SH-SY5Y (cell line): ENCODE results near the gene ACVR1B.

Source experiments
- GATA2 ChIP-seq: IDR thresholded peaks from 2 replicates; pipeline ENCODE4 v1.6.1; 2011; ENCODE audit warnings: mild to moderate bottlenecking, low read depth, low read length
- GATA3 ChIP-seq: IDR thresholded peaks from 2 replicates; pipeline ENCODE4 v1.6.1; 2011; ENCODE audit warnings: low read depth, mild to moderate bottlenecking, low read length, moderate library complexity

Gene ACVR1B

GRCh38 chr12:51960890-51961289, 9.4 kb downstream of the ACVR1B start:
- TF ChIP-seq GATA2: no peak
- no peak for TF ChIP-seq GATA3

GRCh38 chr12:51961834-51962233, 10.3 kb downstream of the ACVR1B start:
- TF ChIP-seq GATA2 (no peak), GATA3 (no peak)

- TF ChIP-seq GATA3 (no peak), GATA2 (no peak)
Measured at GRCh38 chr12:51962737-51963136, 11.2 kb downstream of the ACVR1B start.

GRCh38 chr12:51963477-51963876, 12.0 kb downstream of the ACVR1B start:
- TF ChIP-seq GATA2: no peak
- no peak for TF ChIP-seq GATA3

- TF ChIP-seq GATA2 (no peak), GATA3 (no peak)
Measured at GRCh38 chr12:51969643-51970042, 18.1 kb downstream of the ACVR1B start.

- TF ChIP-seq GATA2 (no peak), GATA3 (no peak)
Measured at GRCh38 chr12:51970904-51971646, 19.6 kb downstream of the ACVR1B start.

GRCh38 chr12:51971679-51972421, 20.4 kb downstream of the ACVR1B start:
- TF ChIP-seq GATA3: no peak
- no peak for TF ChIP-seq GATA2

GRCh38 chr12:51972422-51972812, 20.9 kb downstream of the ACVR1B start:
- TF ChIP-seq GATA2 (no peak), GATA3 (no peak)

GRCh38 chr12:51972849-51973273, 21.4 kb downstream of the ACVR1B start:
- TF ChIP-seq GATA3: no peak
- TF ChIP-seq GATA2: no peak

GRCh38 chr12:51973560-51973959, 22.1 kb downstream of the ACVR1B start:
- TF ChIP-seq GATA3 (no peak), GATA2 (no peak)

GRCh38 chr12:51974646-51975045, 23.1 kb downstream of the ACVR1B start:
- TF ChIP-seq GATA2 (no peak), GATA3 (no peak)

- TF ChIP-seq GATA3: no peak
- TF ChIP-seq GATA2: no peak
Measured at GRCh38 chr12:51975196-51975595, 23.7 kb downstream of the ACVR1B start.

GRCh38 chr12:51976376-51977160, 25.1 kb downstream of the ACVR1B start:
- no peak for TF ChIP-seq GATA2
- no peak for TF ChIP-seq GATA3

- no peak for TF ChIP-seq GATA2
- TF ChIP-seq GATA3: no peak
Measured at GRCh38 chr12:51977320-51977753, 25.8 kb downstream of the ACVR1B start.
